Skin epidermis (tissue), 12 donors: ENCODE measurements around the gene MTERF4.
"Not testable (repeated sequence)": the region's sequence is repeated elsewhere in the genome, so short reads cannot be mapped to it uniquely, and the experiment has no call there.

Experiments
- H3K27ac ChIP-seq, 21 experiments: fragments of 200-600 bp; sonication (generic) in 11 of 21; one replicate each; pipeline ENCODE4 v1.5.0; 2020; ENCODE audit warnings: mild to moderate bottlenecking in 3 of 21, inconsistent platforms in 2 of 21, moderate library complexity in 2 of 21
- H3K4me3 ChIP-seq, 7 experiments: fragments of 200-600 bp; sonication (generic) in 2 of 7; one replicate each; pipeline ENCODE4 v1.5.0; 2020; ENCODE audit warnings: inconsistent platforms in 2 of 7, mild to moderate bottlenecking in 2 of 7, moderate library complexity in 1 of 7

MTERF4 gene

DNA sequence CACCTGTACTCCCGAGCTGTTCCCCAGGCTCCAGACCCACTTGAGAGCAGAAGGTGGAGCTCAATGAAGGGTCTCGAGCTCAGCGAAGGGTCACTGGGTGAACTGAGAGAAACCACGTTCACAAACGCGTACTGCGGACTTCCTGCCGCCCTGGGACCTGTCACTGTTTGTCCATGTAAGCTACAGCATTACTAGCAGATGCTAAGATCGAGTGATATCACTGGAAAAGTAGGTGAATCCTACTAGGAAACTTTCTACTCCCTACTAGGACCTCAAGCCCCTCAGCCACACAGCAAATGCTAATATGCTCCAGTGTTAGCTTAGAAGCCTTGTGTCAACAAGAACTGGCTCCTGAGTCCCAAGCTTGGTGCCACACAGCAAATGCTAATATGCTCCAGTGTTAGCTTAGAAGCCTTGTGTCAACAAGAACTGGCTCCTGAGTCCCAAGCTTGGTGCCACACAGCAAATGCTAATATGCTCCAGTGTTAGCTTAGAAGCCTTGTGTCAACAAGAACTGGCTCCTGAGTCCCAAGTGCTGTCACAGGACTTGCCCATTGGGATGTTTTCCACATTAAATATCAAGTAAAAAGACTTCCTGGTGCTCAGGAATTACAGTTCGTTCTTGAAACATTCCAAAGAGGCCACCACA lies 8.8 kb downstream of the MTERF4 start:
- not testable (repeated sequence) for H3K27ac ChIP-seq, H3K4me3 ChIP-seq

- no peak overlapping the region for H3K27ac ChIP-seq
- H3K4me3 ChIP-seq: no peak overlapping the region
Observed at GRCh38 chr2:241092677-241093076, 9.4 kb downstream of the MTERF4 start.

- H3K27ac ChIP-seq: no peak overlapping the region
Observed at GRCh38 chr2:241091734-241092445, 10.2 kb downstream of the MTERF4 start.

DNA sequence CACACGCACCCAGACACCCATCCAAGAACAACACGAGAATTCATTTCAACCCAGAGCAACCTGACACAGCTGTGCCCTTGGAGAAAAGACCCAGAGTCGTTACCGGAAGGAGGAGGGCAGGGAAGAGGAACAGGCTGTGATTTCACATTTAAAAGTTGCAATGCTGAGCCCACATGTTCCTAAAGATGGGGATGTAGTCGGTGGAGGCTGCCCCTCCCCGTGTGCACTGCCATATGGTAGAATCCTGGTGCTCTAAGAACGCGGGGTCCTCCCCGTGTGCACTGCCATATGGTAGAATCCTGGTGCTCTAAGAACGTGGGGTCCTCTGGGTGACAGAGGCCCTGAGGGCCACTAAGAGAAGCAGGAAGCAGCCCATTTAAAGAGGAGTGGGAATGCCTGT lies 10.9 kb downstream of the MTERF4 start:
- H3K4me3 ChIP-seq: no peak overlapping the region
- no peak overlapping the region for H3K27ac ChIP-seq

More at GRCh38 chr2:241091734-241092445, 10.2 kb downstream of the MTERF4 start:
- no peak overlapping the region for H3K4me3 ChIP-seq

- Histone ChIP-seq H3K4me3 (no peak overlapping the region), H3K27ac (no peak overlapping the region)
Observed at GRCh38 chr2:241088791-241089732, 13.0 kb downstream of the MTERF4 start.

- no peak overlapping the region for H3K4me3 ChIP-seq
- H3K27ac ChIP-seq: no peak overlapping the region
Observed at GRCh38 chr2:241088376-241088775, 13.7 kb downstream of the MTERF4 start.

GRCh38 chr2:241087420-241088268 lies 14.4 kb downstream of the MTERF4 start:
- Histone ChIP-seq H3K4me3 (no peak overlapping the region), H3K27ac (no peak overlapping the region)

GRCh38 chr2:241084856-241085444 lies 17.1 kb downstream of the MTERF4 start:
- H3K4me3 ChIP-seq: no peak overlapping the region
- H3K27ac ChIP-seq: no peak overlapping the region

DNA sequence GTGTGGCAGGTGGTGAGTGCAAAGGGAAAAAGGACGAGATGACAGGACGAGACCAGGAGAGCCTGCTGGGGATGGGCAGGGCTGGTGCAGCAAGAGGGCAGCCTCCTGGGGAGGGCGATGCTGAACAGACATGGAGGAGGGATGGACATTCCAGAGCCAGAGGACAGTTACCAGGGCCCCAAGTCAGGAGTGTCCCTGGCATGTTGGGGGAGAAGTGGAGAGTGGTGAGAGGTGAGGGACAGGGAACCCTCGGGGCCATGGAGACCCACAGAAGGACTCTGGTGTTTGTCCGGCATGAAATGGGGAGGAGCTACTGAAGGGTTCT lies 19.0 kb downstream of the MTERF4 start:
- no peak overlapping the region for H3K4me3 ChIP-seq
- H3K27ac ChIP-seq: no peak overlapping the region

GRCh38 chr2:241082341-241083090 lies 19.6 kb downstream of the MTERF4 start:
- Histone ChIP-seq H3K4me3 (no peak overlapping the region), H3K27ac (no peak overlapping the region)

- Histone ChIP-seq H3K4me3 (no peak overlapping the region), H3K27ac (peak overlapping the region in 1 of 21 experiments; percentile 52)
Observed at GRCh38 chr2:241081643-241082340, 20.3 kb downstream of the MTERF4 start.

DNA sequence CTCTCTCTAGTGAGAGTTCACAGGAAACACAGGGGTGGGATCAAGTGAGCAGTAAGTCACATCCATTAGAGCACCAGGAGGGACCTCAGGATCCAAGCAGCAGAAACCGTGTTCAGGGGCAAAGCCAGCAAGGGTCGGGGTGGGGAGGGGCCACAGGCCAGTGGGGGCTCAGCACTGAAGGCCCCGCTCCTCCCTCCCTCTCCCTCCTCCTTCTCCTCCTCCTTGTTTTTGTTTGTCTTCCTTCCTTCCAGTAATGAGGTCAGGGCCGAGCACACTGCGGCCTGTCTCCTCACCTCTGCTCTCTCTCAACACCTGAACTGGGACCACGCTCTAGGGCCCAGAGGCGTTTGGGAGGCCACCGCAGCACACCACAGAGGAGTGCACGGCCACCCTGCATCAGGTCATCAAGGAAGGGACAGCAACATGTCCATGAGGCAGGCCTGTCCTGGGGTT lies 20.9 kb downstream of the MTERF4 start:
- peak overlapping the region in 2 of 21 experiments; percentile 21 to 52 for H3K27ac ChIP-seq
- H3K4me3 ChIP-seq: no peak overlapping the region

- no peak overlapping the region for H3K4me3 ChIP-seq
- peak overlapping the region in 1 of 21 experiments; percentile 21 for H3K27ac ChIP-seq
Observed at GRCh38 chr2:241080405-241081189, 21.5 kb downstream of the MTERF4 start.

DNA sequence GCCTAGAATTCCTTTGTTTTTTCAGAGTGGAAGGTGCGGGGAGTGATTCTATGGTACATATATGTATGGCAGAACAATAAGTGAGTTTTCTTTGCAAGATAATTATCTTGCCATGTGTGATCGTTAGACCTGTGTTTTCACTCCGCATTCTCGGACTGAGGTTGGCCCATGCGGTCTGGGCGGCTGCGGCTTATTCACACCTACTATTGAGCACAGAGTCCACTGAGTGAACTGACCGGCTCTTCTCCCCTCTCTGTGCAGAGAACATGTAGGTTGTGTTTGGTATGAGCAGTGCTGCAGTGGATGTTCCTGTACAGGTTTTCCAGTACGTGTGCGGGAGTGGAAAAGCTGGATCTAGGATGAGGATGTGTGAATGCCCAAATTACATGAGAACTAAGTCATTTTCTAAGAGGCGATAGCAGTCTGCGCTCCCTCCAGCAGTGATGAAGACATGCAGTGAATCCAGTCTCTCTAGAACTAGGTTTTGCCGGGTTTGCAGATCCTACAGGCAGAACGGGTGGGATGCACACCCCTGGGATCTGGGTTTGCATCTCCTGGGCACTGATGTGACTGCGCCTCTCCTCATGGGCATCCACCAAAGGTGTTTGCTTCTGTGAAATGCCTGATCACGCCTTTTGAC lies 27.1 kb downstream of the MTERF4 start:
- no peak overlapping the region for H3K4me3 ChIP-seq
- no peak overlapping the region for H3K27ac ChIP-seq

- Histone ChIP-seq H3K27ac (no peak overlapping the region), H3K4me3 (no peak overlapping the region)
Observed at GRCh38 chr2:241074065-241074818, 27.8 kb downstream of the MTERF4 start.
